Osteocyte (in vitro differentiated cells): ENCODE measurements around the gene PLAAT4. TPM values are rescaled to one million over a fixed set of nuclear protein-coding genes. Genes with fewer than 3 reads are reported as not detected.
"Not testable (repeated sequence)": the region's sequence is repeated elsewhere in the genome, so short reads cannot be mapped to it uniquely, and the experiment has no call there.

Experiments used
- DNase-seq: peaks from one replicate; pipeline ENCODE4 v3.0.0; 2021; ENCODE audit warnings: mixed read lengths; ENCODE audit not compliant: unreplicated experiment; ENCODE audit errors: extremely low spot score
- H3K27ac Mint-ChIP-seq: one replicate; pipeline ENCODE4 v1.8.0; 2021; ENCODE audit warnings: mild to moderate bottlenecking, mixed read lengths; ENCODE audit not compliant: unreplicated experiment
- H3K27me3 Mint-ChIP-seq: one replicate; pipeline ENCODE4 v1.8.0; 2021; ENCODE audit warnings: mixed read lengths; ENCODE audit not compliant: unreplicated experiment
- H3K36me3 Mint-ChIP-seq: one replicate; pipeline ENCODE4 v1.8.0; 2021; ENCODE audit warnings: mixed read lengths; ENCODE audit not compliant: unreplicated experiment
- H3K4me1 Mint-ChIP-seq: one replicate; pipeline ENCODE4 v1.8.0; 2021; ENCODE audit warnings: mixed read lengths; ENCODE audit not compliant: unreplicated experiment
- H3K4me3 Mint-ChIP-seq: one replicate; pipeline ENCODE4 v1.8.0; 2021; ENCODE audit warnings: mild to moderate bottlenecking, moderate library complexity, mixed read lengths; ENCODE audit not compliant: unreplicated experiment
- H3K9me3 Mint-ChIP-seq: one replicate; pipeline ENCODE4 v1.8.0; 2021; ENCODE audit warnings: mixed read lengths; ENCODE audit not compliant: unreplicated experiment
- CTCF ChIP-seq: fragments of 200-600 bp; sonication (generic); IDR thresholded peaks from 2 replicates; pipeline ENCODE4 v1.5.0; 2021; ENCODE audit warnings: antibody characterized with exemption, mild to moderate bottlenecking, moderate library complexity
- total RNA-seq: library from RNA; stranded (reverse); gene quantifications from 2 replicates; pipeline ENCODE4 v1.2.1, GENCODE V29; 2021

PLAAT4 gene
- total RNA-seq, 1 donor from 2014 or later = 8.5 TPM

DNA sequence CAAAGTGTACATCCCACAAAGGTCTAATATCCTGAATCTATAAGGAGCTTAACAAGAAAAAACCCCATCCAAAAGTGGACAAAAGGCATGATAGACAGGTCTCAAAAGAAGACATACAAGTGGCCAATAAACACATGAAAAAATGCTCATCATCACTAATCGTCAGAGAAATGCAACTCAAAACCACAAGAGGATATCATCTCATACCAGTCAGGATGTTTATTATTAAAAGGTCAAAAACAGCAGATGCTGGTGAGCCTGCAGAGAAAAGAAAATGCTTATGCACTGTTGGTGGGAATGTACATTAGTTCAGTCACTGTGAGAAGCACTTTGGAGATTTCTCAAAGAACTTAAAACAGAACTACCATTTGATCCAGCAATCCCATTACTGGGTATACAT, 18.1 kb upstream of the PLAAT4 start:
- no peak overlapping the region for H3K4me3 Mint-ChIP-seq
- H3K27ac Mint-ChIP-seq = no peak overlapping the region
- DNase-seq = no peak
- no peaks in the 10 kb centered on the region for H3K36me3 Mint-ChIP-seq
- no peaks in the 10 kb centered on the region for H3K9me3 Mint-ChIP-seq
- peaks cover 24% of the 10 kb centered on the region for H3K27me3 Mint-ChIP-seq
- peaks cover 4% of the 10 kb centered on the region for H3K4me1 Mint-ChIP-seq
- TF ChIP-seq CTCF = no peak

DNA sequence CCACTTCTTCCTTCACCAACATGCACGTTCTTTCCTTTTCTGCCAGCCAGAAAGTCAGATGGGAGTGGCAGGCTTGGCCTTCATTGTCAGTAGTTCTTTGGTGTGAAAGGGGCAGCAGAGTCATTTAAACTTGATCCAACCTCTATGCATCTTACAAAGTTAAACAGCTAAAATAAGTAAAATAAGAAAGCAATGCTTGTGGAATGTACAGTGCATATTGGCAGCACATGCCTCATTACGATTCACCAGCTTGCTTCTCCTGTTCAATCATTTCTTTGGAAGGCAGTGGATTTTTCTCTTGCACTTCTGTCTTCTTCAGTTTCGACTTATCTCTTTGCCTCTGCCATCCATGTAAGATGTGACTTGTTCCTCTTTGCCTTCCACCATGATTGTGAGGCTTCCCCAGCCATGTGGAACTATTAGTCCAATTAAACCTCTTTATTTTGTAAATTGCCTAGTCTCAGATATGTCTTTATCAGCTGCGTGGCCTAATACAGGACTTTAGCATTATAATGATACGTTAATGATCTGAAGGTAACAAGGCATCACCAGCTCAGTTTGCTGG, 15.9 kb upstream of the PLAAT4 start:
- H3K4me1 Mint-ChIP-seq = peaks cover 4% of the 10 kb centered on the region
- no peak overlapping the region for H3K4me3 Mint-ChIP-seq
- H3K27me3 Mint-ChIP-seq = peaks cover 26% of the 10 kb centered on the region
- no peaks in the 10 kb centered on the region for H3K9me3 Mint-ChIP-seq
- no peaks in the 10 kb centered on the region for H3K36me3 Mint-ChIP-seq
- no peak for TF ChIP-seq CTCF
- no peak overlapping the region for H3K27ac Mint-ChIP-seq
- no peak for DNase-seq

GRCh38 chr11:63521896-63522295, 14.7 kb upstream of the PLAAT4 start:
- TF ChIP-seq CTCF = no peak
- Mint-ChIP-seq H3K27ac (no peak overlapping the region), H3K9me3 (no peaks in the 10 kb centered on the region), H3K27me3 (peaks cover 28% of the 10 kb centered on the region), H3K4me1 (peaks cover 4% of the 10 kb centered on the region), H3K4me3 (no peak overlapping the region), H3K36me3 (no peaks in the 10 kb centered on the region)
- no peak for DNase-seq

GRCh38 chr11:63523151-63523550, 13.5 kb upstream of the PLAAT4 start:
- Mint-ChIP-seq H3K4me3 (no peak overlapping the region), H3K27me3 (peaks cover 36% of the 10 kb centered on the region), H3K36me3 (no peaks in the 10 kb centered on the region), H3K4me1 (peaks cover 4% of the 10 kb centered on the region), H3K9me3 (no peaks in the 10 kb centered on the region), H3K27ac (no peak overlapping the region)
- DNase-seq = no peak
- TF ChIP-seq CTCF = no peak

GRCh38 chr11:63527667-63528066, 8.9 kb upstream of the PLAAT4 start:
- no peak for TF ChIP-seq CTCF
- DNase-seq = no peak
- no peak overlapping the region for H3K4me3 Mint-ChIP-seq
- H3K4me1 Mint-ChIP-seq = peaks cover 1% of the 10 kb centered on the region
- H3K36me3 Mint-ChIP-seq = no peaks in the 10 kb centered on the region
- H3K9me3 Mint-ChIP-seq = no peaks in the 10 kb centered on the region
- no peak overlapping the region for H3K27ac Mint-ChIP-seq
- H3K27me3 Mint-ChIP-seq = peaks cover 46% of the 10 kb centered on the region

GRCh38 chr11:63528156-63528555, 8.5 kb upstream of the PLAAT4 start:
- H3K4me3 Mint-ChIP-seq, H3K36me3 Mint-ChIP-seq, H3K27ac Mint-ChIP-seq: not testable (repeated sequence)

GRCh38 chr11:63528729-63529278, 7.8 kb upstream of the PLAAT4 start:
- not testable (repeated sequence) for H3K36me3 Mint-ChIP-seq, H3K9me3 Mint-ChIP-seq, H3K4me3 Mint-ChIP-seq, H3K27ac Mint-ChIP-seq, DNase-seq, H3K4me1 Mint-ChIP-seq
- H3K27me3 Mint-ChIP-seq = peaks cover 50% of the 10 kb centered on the region

More at GRCh38 chr11:63528156-63528555, 8.5 kb upstream of the PLAAT4 start:
- not testable (repeated sequence) for DNase-seq, H3K4me1 Mint-ChIP-seq, H3K9me3 Mint-ChIP-seq
- peaks cover 48% of the 10 kb centered on the region for H3K27me3 Mint-ChIP-seq

GRCh38 chr11:63529373-63529772, 7.2 kb upstream of the PLAAT4 start:
- not testable (repeated sequence) for DNase-seq, H3K9me3 Mint-ChIP-seq, H3K4me1 Mint-ChIP-seq, H3K27ac Mint-ChIP-seq, H3K4me3 Mint-ChIP-seq, H3K36me3 Mint-ChIP-seq
- H3K27me3 Mint-ChIP-seq = peaks cover 55% of the 10 kb centered on the region
